BJ (cell line): Measurements from ENCODE around the gene WDCP. TPM values are rescaled to one million over a fixed set of nuclear protein-coding genes. Genes with fewer than 3 reads are reported as not detected.

Source experiments
- CTCF ChIA-PET: fragments of 350-600 bp; formaldehyde crosslinking; extraction: SDS; loops from one replicate; lab custom pipeline; 2021; ENCODE audit warnings: antibody characterized with exemption, inconsistent platforms; lab: Yijun Ruan, JAX
- POLR2A ChIA-PET: fragments of 300-600 bp; sonication (Branson Sonifier 250); formaldehyde crosslinking; extraction: SDS; loops from one replicate; lab custom pipeline; 2021; ENCODE audit warnings: antibody characterized with exemption; lab: Charles Lee
- DNase-seq: peaks from one replicate; pipeline ENCODE4 v3.0.0-alpha.2; 2011; ENCODE audit warnings: low read depth
- H3K27me3 ChIP-seq: 2 replicates; pipeline ENCODE4 v1.6.0; 2011; ENCODE audit warnings: low read length; ENCODE audit not compliant: control insufficient read depth, insufficient read depth
- H3K36me3 ChIP-seq: 2 replicates; pipeline ENCODE4 v1.5.1; 2011; ENCODE audit warnings: low read length; ENCODE audit not compliant: control insufficient read depth, insufficient read depth
- H3K4me3 ChIP-seq: 2 replicates; pipeline ENCODE4 v1.5.1; 2011; ENCODE audit warnings: low read depth, mild to moderate bottlenecking, control low read depth, low read length
- polyA plus RNA-seq: library from polyadenylated mRNA; depleted of rRNA; stranded (reverse); fragments of >200 nt; gene quantifications from 2 replicates; pipeline ENCODE4 v1.2.3, GENCODE V29; 2011
- TF ChIP-seq, protein P1 (sequence below): IDR thresholded peaks from 2 replicates; pipeline ENCODE4 v1.5.1; 2011; ENCODE audit warnings: low read depth, mild to moderate bottlenecking, control low read depth, inconsistent platforms, low read length, moderate library complexity; ENCODE audit not compliant: insufficient read depth

Gene WDCP
- polyA plus RNA-seq, 1 experiment, result 10.9 TPM

DNA sequence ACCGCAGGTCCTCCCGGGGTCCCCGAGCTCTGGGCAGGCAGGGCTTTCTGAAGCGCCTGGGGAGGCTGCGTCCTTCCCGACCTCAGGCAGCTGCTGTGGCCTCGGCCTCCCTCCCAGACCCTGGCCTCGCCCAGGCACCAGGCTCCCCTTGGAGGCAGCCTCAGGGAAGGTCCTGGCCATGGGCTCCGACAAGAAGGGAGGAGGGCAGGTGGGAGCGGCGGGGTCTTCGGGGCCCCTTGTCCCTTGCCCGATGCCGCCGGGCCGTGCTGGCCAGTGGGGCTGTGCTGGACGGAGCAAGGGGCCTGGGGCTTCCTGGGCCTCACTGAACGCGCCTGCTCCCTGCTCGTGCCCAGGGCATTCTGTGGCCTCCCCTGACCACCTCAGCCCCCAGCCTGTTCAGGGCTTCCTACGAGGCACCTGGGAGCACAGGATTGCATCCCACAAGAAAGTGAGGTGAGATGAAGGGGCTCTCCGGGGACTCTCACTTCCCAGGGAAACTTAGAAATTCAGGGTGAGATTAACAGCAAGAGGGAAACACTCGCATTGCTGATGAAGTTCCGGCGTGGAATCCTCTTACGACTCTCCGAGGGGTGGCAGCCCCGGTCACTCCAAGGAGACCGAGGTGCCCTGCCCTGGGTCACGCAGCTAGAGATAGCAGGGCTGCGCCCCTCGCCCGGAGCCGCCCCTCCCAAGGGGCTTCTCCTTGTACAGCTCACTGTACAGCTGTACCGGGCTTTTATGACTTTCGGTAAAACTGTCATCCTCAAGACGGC is 36.5 kb downstream of the WDCP start:
- CTCF ChIA-PET, result interaction anchor here (0.8 to 1.0 kb wide), 3 partner anchors 73 to 85 kb away, joined by 3 to 4 read pairs (median 3); partner anchors contain the start of gene ATAD2B
- peak overlapping the region; percentile 39 for H3K4me3 ChIP-seq

DNA sequence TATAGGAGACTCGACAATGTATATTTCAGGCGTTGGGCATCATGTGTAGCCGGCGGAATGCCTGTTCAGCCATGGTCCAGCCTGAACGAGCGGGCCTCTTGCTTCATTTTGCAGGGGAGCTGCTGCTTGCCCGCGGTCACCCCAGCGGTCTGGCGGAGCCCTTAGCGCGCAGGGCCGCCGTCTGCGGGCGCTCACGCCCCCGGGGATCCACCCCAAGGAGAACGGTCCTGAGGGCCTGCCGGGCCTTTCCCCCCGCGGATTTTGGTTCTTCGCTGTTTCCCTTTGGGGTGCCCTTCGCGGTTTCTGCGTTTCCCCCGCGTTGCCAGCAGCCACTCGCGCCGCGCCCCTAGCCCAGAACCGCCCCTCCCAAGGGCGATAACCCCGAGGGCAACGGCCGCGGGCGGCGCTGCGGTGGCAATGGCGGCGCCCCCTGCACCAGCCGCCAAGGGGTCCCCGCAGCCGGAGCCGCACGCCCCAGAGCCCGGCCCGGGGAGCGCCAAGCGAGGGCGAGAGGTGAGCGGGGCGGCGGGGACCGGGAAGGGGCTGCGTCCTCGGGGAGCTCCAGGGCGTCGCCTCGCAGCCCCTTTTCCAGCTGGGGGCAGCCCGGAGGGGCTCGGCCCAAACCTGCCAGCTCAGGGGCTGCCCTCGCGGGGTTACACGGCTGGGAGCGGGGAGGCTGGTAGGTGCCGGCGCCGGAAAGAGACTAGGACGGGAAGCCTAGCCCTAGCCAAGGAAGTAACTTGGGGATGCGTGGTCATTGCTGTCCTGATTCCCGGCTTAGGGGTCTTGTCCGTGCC is 37.3 kb downstream of the WDCP start, which contains the start of gene MFSD2B:
Gene MFSD2B (plus strand): TSS at position 406 of the 797 bp plus-strand sequence. CDS start 12 bp downstream, at position 418.
- ChIA-PET CTCF (interaction anchor here (0.9 to 1.0 kb wide), 2 partner anchors 74 to 83 kb away, joined by 3 to 4 read pairs; partner anchors contain the start of gene ATAD2B), POLR2A (no interaction called here)
- H3K4me3 ChIP-seq, result peak within 1 kb of the TSS; percentile 39
- TF ChIP-seq, protein P1, sequence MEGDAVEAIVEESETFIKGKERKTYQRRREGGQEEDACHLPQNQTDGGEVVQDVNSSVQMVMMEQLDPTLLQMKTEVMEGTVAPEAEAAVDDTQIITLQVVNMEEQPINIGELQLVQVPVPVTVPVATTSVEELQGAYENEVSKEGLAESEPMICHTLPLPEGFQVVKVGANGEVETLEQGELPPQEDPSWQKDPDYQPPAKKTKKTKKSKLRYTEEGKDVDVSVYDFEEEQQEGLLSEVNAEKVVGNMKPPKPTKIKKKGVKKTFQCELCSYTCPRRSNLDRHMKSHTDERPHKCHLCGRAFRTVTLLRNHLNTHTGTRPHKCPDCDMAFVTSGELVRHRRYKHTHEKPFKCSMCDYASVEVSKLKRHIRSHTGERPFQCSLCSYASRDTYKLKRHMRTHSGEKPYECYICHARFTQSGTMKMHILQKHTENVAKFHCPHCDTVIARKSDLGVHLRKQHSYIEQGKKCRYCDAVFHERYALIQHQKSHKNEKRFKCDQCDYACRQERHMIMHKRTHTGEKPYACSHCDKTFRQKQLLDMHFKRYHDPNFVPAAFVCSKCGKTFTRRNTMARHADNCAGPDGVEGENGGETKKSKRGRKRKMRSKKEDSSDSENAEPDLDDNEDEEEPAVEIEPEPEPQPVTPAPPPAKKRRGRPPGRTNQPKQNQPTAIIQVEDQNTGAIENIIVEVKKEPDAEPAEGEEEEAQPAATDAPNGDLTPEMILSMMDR, result no peak
- DNase-seq, result no peak
- H3K27me3 ChIP-seq, result no peaks in the 10 kb centered on the region
- no peaks in the 10 kb centered on the region for H3K36me3 ChIP-seq

More for the DNA sequence above, 36.5 kb downstream of the WDCP start:
- POLR2A ChIA-PET, result no interaction called here
- TF ChIP-seq, protein P1, result no peak
- Histone ChIP-seq H3K27me3 (no peaks in the 10 kb centered on the region), H3K36me3 (no peaks in the 10 kb centered on the region)
- no peak for DNase-seq

DNA sequence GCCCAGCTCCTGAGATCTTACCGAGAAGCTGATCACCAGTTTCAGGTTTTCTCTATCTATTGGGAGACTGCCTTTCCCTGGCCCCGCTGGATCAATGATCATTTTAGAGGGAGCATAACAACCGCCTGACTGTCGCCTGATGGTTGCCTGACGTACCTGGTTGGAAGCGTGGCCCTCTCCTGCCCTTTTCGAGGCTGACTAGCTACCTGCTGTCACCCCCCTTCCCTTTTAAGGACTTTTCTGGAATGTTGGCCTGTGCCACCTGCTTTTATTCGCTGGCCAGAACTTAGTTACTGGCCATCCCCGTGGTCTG is 37.9 kb downstream of the WDCP start:
- Histone ChIP-seq H3K36me3 (no peaks in the 10 kb centered on the region), H3K27me3 (no peaks in the 10 kb centered on the region), H3K4me3 (no peak overlapping the region)
- CTCF ChIA-PET, result no interaction called here
- TF ChIP-seq, protein P1, result no peak
- DNase-seq, result no peak
- POLR2A ChIA-PET, result no interaction called here

DNA sequence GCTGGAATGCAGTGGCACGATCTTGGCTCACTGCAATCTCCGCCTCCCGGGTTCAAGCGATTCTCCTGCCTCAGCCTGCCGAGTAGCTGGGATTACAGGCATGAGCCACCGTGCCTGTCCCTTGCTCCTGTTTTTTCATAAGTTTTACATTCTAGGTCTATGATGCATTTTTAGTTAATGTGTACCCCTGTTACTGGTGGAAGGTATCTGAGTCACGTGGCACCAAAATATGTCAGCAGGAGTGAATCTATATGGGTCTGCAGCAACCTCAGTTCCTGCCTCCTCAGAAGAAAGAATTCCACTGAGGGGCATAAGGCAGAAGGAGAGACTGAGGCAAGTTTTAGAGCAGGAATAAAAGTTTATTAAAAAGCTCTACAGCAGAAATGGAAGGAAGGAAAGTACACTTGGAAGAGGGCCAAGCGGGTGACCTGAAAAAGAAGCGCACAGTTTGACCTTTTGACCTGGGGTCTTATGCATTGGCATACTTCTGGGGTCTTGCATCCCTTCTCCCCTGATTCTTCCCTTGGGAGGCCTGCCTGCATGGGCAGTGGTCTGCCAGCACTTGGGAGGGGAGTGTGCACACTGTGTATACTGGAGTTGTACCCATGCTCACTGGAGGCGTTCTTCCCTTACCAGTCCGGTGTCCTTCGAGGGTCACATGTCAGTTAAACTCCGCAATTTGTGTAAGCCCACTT is 38.4 kb downstream of the WDCP start:
- POLR2A ChIA-PET, result no interaction called here

More for the DNA sequence above, 38.4 kb downstream of the WDCP start:
- TF ChIP-seq, protein P1, result no peak
- H3K4me3 ChIP-seq, result no peak overlapping the region
- CTCF ChIA-PET, result no interaction called here
- no peaks in the 10 kb centered on the region for H3K36me3 ChIP-seq
- DNase-seq, result no peak
- H3K27me3 ChIP-seq, result no peaks in the 10 kb centered on the region
